ENCODE results near the gene NT5DC2.

The NT5DC2 gene

DNA sequence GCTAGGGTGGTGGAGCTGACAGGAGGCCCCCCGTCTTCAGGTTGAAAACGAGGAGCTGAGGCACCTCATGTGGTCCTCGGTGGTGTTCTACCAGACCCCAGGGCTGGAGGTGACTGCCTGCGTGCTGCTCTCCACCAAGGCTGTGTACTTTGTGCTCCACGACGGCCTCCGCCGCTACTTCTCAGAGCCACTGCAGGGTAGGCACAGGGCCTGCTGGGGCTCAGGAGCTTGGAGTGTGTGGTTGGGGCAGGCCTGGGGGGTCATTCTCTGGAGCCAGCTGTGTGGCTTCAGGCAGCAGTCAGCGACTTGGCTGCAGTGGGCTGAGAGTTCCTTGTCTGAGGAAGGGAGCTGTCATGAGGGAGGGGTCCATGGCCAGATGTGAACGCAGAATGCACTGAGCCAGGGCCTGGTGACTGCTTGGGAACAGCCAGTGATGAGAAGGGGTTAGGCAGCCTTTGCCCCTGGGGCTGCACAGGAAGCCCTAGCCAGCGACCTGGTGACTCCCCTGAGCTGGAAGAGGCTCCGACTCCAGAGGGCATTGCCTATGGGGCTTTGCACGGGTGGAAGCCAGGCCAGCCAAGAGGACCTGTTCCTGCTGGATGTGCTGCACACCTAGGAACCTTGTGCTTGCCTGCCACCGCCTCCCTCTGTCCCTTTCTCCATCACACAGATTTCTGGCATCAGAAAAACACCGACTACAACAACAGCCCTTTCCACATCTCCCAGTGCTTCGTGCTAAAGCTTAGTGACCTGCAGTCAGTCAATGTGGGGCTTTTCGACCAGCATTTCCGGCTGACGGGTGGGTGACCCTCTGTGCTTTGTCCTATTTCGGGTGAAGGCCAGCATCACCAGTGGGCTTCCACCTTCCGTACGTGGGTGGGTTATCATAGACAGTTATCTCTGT is 43.4 kb downstream of the NT5DC2 start:
- peak in 1 of 58 donors; percentile 18 for DNase-seq

DNA sequence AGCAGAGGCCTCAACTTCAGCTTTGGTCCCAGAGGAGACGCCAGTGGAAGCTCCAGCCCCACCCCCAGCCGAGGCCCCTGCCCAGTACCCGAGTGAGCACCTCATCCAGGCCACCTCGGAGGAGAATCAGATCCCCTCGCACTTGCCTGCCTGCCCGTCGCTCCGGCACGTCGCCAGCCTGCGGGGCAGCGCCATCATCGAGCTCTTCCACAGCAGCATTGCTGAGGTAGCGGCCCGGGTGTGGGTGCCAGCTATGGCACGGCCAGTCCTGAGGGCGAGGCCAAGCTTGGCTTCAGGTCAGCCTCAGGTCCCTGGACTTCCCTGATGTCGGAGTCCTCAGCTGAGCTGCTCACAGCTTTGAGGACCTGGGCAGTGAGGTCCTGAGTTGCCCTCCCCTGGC is 44.2 kb downstream of the NT5DC2 start:
- no peak for DNase-seq

DNA sequence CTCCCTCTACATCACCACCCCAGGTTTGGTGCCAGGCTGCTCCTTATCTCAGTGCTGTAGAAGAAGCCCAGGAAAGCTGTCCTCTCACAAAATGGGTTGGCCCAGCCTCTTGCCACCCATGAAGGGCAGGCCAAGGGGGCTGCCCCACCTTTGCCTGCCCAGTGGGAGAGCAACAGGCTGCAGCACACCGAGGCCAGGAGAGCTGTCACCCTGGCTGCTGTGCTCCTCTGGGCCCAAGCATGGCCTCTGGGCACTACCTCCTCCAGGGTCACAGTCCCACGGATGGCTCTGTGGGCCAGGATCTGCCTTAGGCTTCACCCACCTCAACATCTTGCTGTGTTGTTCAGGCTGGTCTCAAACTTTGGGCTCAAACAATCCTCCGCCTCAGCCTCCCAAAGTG is 44.9 kb downstream of the NT5DC2 start:
- no peak for DNase-seq

DNA sequence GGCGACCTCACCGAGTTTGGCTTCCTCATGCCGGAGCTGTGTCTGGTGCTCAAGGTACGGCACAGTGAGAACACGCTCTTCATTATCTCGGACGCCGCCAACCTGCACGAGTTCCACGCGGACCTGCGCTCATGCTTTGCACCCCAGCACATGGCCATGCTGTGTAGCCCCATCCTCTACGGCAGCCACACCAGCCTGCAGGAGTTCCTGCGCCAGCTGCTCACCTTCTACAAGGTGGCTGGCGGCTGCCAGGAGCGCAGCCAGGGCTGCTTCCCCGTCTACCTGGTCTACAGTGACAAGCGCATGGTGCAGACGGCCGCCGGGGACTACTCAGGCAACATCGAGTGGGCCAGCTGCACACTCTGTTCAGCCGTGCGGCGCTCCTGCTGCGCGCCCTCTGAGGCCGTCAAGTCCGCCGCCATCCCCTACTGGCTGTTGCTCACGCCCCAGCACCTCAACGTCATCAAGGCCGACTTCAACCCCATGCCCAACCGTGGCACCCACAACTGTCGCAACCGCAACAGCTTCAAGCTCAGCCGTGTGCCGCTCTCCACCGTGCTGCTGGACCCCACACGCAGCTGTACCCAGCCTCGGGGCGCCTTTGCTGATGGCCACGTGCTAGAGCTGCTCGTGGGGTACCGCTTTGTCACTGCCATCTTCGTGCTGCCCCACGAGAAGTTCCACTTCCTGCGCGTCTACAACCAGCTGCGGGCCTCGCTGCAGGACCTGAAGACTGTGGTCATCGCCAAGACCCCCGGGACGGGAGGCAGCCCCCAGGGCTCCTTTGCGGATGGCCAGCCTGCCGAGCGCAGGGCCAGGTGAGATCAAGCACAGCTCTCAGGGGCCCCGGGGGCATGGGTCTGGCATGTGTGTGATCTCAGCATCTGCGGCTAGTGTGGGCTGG is 45.6 kb downstream of the NT5DC2 start:
- DNase-seq: no peak

DNA sequence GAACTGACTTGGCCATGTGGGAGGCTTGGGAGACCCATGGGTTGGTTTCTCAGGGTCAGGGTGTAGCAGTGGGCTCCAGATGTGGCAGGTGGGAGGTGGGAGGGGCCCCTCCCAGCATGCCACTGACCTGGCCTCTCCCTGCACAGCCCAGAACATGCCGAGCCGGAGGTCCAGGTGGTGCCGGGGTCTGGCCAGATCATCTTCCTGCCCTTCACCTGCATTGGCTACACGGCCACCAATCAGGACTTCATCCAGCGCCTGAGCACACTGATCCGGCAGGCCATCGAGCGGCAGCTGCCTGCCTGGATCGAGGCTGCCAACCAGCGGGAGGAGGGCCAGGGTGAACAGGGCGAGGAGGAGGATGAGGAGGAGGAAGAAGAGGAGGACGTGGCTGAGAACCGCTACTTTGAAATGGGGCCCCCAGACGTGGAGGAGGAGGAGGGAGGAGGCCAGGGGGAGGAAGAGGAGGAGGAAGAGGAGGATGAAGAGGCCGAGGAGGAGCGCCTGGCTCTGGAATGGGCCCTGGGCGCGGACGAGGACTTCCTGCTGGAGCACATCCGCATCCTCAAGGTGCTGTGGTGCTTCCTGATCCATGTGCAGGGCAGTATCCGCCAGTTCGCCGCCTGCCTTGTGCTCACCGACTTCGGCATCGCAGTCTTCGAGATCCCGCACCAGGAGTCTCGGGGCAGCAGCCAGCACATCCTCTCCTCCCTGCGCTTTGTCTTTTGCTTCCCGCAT is 46.4 kb downstream of the NT5DC2 start:
- no peak for DNase-seq

DNA sequence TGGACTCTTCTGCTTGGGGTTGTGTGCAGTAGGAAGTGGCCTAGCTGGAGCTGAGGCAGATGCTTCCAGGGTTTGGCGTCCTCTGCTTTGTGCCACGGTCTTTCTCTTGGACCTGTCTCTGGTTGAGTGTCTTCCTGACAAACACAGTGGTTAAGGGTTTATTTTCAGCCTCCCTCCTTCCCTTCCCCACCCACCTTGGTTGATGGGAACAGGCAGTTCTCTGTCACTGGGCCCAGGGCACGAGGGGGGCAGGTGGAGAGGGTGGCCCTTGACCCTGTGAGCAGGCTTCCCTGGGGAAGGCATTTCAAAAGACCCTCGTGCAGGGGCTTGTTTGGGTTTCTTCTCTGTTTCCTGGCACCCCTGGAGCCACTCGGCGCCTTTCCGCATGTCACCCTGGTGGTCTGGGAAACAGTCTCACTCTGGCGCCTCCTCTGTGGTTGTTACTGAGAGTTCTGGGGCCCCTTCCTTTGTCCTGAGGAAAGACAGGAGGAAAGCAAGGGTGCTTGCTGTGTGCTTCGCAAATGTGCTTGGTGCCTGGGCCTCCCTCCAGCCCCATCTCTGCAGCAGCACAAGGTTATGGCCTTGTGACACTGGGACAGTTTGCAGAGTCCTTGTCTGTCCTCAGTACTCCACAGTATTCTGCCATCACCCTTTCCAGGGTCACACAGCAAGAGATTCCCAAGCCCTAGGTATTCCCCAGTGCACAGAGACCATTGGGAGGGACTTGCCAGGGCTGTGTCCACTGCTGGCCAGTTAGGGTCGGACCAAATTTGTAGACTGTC is 48.8 kb downstream of the NT5DC2 start:
- DNase-seq: no peak

DNA sequence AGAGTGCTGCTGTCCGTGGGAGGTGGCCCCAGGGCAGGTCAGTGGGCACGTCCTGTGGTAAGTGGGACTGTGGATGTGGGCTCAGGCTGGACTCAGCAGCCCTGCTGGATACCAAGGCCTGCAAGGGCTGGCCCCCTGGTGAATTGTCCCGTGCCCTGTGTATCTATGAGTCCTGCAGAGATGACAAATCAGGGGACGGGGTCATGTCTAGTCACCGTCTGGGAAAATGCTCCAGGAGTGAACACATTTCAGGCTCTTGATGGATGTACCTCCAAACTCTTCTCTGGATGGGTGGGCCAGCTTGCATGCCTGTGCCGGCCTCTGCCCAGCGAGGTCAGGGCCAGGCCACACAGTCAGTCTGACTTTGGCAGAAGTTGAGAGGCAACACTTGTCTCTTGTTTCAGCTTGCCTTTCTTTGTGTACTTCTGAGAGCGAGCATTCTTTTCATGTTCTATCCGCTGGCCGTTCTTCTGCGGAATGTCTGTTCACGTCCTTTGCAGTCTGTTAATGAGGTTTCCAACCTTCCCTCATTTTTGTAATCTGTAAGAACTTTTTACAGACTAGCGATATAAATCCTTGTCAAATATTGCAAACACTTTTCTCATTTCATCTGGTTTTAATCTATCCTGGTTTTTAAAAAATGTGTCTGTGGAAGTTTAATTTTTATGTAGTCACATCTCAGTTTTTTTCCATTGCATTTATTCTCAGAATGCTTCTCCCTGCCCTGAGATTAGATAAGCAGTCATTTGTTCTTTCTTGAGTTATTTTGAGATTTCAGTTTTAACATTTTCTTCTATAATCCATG is 49.9 kb downstream of the NT5DC2 start:
- DNase-seq: peak in 1 of 58 donors; percentile 31

DNA sequence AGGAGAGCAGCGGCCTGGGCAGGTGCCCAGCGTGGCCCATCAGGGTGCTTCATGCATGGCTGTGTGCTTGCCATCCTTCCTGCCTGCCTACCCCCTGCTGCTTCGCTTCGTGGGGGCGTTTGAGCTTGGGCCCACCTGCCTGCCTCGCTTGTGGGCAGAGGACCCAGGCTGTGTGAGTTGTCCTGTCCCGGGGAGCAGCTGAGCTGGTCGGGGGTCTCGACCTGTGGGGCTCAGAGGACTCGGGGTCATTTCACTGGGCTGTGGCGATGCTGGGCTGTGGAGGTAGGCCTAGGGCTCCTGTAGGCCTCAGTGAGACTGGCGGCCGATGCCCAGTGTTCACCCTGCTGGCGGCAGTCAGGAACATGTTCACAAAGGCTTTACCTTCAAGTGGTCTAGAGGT is 50.6 kb downstream of the NT5DC2 start:
- DNase-seq: no peak

DNA sequence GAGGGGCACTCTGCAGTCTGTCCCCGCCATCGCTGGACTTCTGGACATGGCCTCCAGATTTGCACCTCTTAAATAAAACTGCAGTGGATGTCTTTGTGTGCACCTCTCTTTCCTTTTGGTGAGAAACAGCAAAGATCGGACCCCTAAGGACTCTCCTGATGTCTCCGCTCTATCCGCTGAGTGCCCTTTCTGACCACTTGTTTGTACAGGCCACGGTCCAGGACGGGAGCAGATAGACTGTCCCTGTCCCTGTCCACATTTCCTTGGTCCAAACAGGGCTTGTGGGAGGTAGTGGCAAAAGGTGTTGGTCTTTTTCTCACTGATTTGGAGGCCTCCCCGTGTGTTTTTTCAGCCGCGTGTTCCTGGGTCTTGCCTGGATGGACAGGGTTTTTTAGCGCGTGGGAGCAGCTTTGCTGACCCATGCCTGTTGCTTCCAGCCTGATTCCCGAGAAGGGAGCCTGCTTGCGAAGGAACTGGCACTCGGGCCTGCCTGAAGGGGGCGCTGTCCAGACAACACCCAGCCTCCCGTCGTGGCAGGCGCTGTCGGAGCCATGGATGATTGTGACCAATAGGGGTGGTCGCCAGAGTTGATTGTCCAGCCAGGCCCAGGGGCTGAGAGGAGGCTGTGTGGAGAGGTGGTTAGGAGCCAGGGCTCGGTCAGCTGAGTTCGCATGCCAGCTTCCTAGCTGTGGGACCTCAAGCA is 51.7 kb downstream of the NT5DC2 start:
- DNase-seq: no peak

DNA sequence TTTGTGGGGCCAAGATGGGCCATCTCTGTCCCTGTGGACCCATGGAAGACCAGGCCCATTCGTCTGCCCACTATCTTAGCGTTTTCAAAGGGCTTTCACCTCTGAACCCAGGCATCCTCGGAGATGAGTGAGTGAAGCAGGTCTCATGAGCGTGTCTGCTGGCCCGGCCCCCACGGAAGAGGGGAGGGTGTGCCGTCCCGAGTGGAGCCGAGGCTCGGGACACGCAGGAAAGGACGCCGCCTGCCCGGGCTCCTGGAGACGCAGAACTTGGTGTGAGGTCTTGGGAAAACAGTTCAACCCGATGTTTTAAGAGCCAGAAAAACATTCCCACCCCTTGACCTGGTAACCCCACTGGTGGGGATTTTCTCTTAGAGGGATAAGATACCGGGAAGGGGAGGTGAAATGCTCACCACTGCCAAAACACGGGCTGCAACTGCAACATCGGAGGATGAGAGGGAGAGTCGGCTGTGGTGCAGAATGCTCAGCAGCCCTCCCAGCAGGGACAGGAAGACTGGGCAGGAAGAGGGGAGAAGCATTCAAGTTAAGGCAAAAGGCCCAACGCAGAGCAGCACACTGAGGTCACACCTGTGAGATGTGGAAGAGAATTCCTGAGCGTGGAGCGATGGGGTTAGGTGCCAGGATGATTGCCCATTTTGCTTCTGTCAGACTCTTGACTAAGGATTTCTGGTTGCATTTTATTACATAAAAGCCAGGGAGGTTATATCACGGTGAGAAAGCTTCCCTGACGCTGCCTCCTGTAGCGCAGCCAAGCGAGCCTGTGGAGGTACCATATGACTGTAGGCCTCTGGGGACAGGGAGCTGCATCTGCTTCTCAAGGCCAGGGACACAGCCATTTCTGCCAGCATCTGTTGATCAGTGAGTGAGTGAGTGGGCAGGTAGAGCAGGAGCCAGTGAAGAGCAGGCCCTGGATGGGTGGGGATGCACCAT is 52.6 kb downstream of the NT5DC2 start:
- DNase-seq: peak in 9 of 58 donors; percentile 20 to 76 (median 43)

DNA sequence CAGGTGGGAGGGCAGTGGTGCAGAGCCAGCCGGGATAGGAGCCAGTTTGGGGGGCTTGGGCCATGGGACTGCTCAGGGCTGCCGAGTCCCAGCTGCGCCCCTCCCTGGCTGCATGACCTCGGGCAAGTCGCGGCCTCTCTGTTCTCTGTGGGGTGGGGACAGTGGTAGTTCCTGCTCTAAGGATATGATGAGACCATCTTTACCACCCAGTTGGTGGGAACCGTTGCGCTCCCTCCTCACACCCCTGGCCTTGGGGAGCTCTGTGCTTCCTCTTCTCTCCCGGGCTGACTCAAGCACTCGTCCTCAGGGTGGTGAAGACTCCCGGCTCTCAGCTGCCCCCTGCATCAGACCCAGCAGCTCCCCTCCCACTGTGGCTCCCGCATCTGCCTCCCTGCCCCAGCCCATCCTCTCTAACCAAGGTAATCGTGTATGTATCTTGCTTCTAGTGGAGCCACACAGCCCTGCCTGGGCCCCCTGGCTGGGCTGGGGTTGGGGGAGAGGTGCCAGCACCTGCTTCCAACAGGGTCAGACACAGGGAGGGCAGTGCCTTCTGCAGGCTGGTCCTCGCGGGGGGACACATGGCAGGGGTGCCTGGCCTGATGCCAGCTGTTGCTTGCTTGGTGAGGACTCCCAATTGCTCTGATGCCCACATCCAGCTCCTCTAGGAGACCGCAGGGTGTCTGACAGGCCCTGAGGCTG is 53.6 kb downstream of the NT5DC2 start:
- DNase-seq: no peak

DNA sequence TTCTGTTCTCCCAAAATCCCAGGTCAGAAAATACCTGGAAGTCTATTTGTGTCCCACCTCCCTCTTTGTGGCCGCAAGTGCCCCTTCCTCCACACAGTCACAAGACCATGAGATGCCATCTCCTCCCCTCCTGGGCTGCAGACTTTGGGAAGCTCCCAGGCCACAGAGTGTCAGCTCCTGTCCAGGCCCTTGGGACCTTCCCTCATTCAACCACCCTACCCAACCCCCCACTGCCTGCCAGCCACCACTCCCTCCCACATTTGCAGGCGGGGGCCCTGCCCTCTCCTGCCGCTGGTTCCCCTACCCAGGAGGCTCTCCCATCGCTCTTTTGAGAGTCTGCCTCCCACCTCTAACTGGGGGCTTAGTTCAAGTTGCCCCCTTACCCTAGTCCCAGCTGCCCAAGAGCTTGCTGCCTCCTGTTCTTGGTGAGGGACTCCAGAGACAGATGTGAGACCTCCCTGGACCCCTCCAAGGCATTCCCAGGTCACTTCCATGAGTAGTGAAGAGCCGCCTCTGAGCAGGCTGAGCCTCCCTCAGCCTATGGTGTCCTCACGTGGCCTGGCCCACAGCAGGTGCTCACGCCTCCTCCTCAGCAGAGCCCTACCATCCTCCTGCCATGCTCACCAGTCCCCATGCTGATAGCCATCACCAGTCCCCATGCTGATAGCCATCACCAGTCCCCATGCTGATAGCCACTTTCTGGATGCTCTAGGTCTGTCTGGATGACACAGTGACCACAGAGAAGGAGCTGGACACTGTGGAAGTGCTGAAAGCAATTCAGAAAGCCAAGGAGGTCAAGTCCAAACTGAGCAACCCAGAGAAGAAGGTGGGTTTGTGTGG is 54.4 kb downstream of the NT5DC2 start:
- DNase-seq: no peak

DNA sequence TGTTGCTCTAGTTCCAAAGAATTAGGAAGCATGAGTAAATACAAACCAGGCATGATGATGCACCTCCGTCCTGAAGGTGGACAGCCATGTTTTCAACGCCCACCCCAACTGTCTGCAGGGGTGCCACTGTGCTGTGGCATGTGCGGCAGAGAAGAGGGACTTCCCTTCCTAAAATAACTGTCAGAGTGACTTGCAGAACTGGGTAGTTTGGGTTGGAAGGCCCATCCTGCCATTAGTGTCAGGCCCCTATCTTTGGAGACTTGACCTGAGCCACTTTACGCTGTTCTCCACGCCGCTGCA is 55.9 kb downstream of the NT5DC2 start:
- DNase-seq: no peak

DNA sequence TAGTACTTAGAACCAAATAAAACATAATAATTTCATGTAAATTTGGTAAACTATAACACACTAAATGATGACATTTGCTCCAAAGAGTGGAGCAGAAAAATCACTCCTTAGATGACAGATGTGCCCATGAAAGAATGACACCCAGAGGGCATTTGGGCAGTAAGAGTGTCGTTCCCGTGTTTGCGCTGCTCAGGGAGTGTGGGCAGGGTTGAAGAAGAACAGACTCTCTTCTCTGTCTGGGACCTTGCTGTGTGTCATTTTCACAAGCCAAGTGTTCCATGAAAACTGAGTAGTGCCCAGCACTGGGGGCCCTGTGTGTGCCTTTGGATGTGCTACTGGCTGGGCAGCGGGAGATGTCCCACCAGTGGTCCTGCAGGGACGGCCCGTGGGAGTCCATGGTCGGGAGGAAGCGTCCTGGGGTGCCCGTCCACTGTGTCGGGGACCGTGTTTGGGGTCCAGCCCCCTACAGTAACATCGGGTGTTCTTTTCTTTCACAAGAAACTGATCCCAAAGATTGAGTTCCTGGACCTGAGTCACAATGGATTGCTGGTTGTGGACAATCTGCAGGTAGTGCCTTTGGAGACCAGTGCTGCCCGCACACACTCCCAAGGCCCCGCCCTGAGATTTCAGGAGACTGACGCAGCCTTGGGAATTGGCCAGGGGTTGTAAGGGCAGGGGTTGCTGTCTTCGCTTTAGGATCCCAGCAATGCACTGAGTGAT is 56.4 kb downstream of the NT5DC2 start:
- no peak for DNase-seq

Measured in anterior cingulate cortex (tissue), 58 donors.